ENCODE data around the gene FAXDC2. TPM values are rescaled to one million over a fixed set of nuclear protein-coding genes. Genes with fewer than 3 reads are reported as not detected.
A peak's percentile ranks its signal among the peaks of the same experiment; 100 is the strongest.
"Not testable (repeated sequence)": the region's sequence is repeated elsewhere in the genome, so short reads cannot be mapped to it uniquely, and the experiment has no call there.

The FAXDC2 gene
- total and polyA plus RNA-seq, 5 donors from 2014 or later: 0.21 to 4.0 (median 0.40) TPM; not detected in 2

DNA sequence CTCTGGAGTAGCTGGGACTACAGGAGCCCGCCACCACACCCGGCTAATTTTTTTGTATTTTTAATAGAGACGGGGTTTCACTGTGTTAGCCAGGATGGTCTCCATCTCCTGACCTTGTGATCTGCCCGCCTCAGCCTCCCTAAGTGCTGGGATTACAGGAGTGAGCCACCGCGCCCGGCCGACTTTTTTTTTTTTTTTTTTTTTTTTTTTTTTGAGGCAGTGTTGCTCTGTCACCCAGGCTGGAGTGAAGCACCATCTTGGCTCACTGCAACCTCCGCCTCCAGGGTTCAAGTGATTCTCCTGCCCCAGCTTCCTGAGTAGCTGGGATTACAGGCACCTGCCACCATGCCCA, 14.7 kb downstream of the FAXDC2 start:
- H3K9me3 Mint-ChIP-seq; H3K9me3 ChIP-seq (ENCODE audit: control insufficient read depth in 2 of 2, low read length in 2 of 2); H3K27me3 ChIP-seq (ENCODE audit: control insufficient read depth, insufficient read depth, low read length); H3K27ac Mint-ChIP-seq; H3K36me3 ChIP-seq (ENCODE audit: control insufficient read depth, insufficient read depth, low read length); H3K27me3 Mint-ChIP-seq; H3K36me3 Mint-ChIP-seq; ATAC-seq (ENCODE audit: low read depth in 2 of 2); H3K4me3 Mint-ChIP-seq; DNase-seq; H3K4me1 ChIP-seq (ENCODE audit: control insufficient read depth, insufficient read depth, low read length, poor library complexity, severe bottlenecking); H3K4me3 ChIP-seq (ENCODE audit: low read depth, low read length); H3K27ac ChIP-seq (ENCODE audit: insufficient read depth, low read length, poor library complexity, severe bottlenecking): not testable (repeated sequence)
- peaks cover 0 to 16% (median 6%) of the 10 kb centered on the region in 4 donors for H3K4me1 Mint-ChIP-seq

- H3K27me3 Mint-ChIP-seq: no peaks in the 10 kb centered on the region
- H3K36me3 ChIP-seq (ENCODE audit: control insufficient read depth, insufficient read depth, low read length): no peaks in the 10 kb centered on the region
- no peaks in the 10 kb centered on the region for H3K27me3 ChIP-seq (ENCODE audit: control insufficient read depth, insufficient read depth, low read length)
- peak overlapping the region; percentile 10 for H3K27ac ChIP-seq (ENCODE audit: insufficient read depth, low read length, poor library complexity, severe bottlenecking)
- ATAC-seq (ENCODE audit: low read depth in 2 of 2) (no peak), DNase-seq (no peak)
- peaks cover 0 to 32% (median 21%) of the 10 kb centered on the region in 4 donors for H3K4me1 Mint-ChIP-seq
- H3K4me1 ChIP-seq (ENCODE audit: control insufficient read depth, insufficient read depth, low read length, poor library complexity, severe bottlenecking): peaks cover 25% of the 10 kb centered on the region
- H3K4me3 ChIP-seq (ENCODE audit: low read depth, low read length): no peak overlapping the region
- H3K9me3 Mint-ChIP-seq: peaks cover 0 to 1% (median 0%) of the 10 kb centered on the region in 7 donors
- H3K4me3 Mint-ChIP-seq: no peak overlapping the region
- H3K36me3 Mint-ChIP-seq: peaks cover 3% of the 10 kb centered on the region
- no peaks in the 10 kb centered on the region for H3K9me3 ChIP-seq (ENCODE audit: control insufficient read depth in 2 of 2, low read length in 2 of 2)
- H3K27ac Mint-ChIP-seq: peak overlapping the region in 1 of 3 donors; percentile 47
These were observed 16.4 kb downstream of the FAXDC2 start for GRCh38 chr5:154834053-154834452.

- H3K27me3 ChIP-seq (ENCODE audit: control insufficient read depth, insufficient read depth, low read length); H3K9me3 ChIP-seq (ENCODE audit: control insufficient read depth in 2 of 2, low read length in 2 of 2); H3K9me3 Mint-ChIP-seq; H3K36me3 Mint-ChIP-seq; H3K27ac ChIP-seq (ENCODE audit: insufficient read depth, low read length, poor library complexity, severe bottlenecking); H3K36me3 ChIP-seq (ENCODE audit: control insufficient read depth, insufficient read depth, low read length); DNase-seq; H3K4me3 ChIP-seq (ENCODE audit: low read depth, low read length); ATAC-seq (ENCODE audit: low read depth in 2 of 2); H3K27me3 Mint-ChIP-seq; H3K4me3 Mint-ChIP-seq: not testable (repeated sequence)
- H3K27ac Mint-ChIP-seq: peak overlapping the region in 1 of 3 donors; percentile 32
- H3K4me1 Mint-ChIP-seq: peaks cover 0 to 44% (median 27%) of the 10 kb centered on the region in 4 donors
- H3K4me1 ChIP-seq (ENCODE audit: control insufficient read depth, insufficient read depth, low read length, poor library complexity, severe bottlenecking): peaks cover 29% of the 10 kb centered on the region
These were observed 17.6 kb downstream of the FAXDC2 start for GRCh38 chr5:154832804-154833203.

- ATAC-seq (ENCODE audit: low read depth in 2 of 2) (no peak), DNase-seq (no peak)
- no peak overlapping the region for H3K4me3 ChIP-seq (ENCODE audit: low read depth, low read length)
- no peaks in the 10 kb centered on the region for H3K36me3 ChIP-seq (ENCODE audit: control insufficient read depth, insufficient read depth, low read length)
- H3K4me1 Mint-ChIP-seq: peaks cover 0 to 47% (median 27%) of the 10 kb centered on the region in 4 donors
- no peak overlapping the region for H3K27ac Mint-ChIP-seq
- H3K27me3 ChIP-seq (ENCODE audit: control insufficient read depth, insufficient read depth, low read length): no peaks in the 10 kb centered on the region
- no peak overlapping the region for H3K27ac ChIP-seq (ENCODE audit: insufficient read depth, low read length, poor library complexity, severe bottlenecking)
- H3K9me3 Mint-ChIP-seq: peaks cover 0 to 1% (median 0%) of the 10 kb centered on the region in 7 donors
- H3K27me3 Mint-ChIP-seq: no peaks in the 10 kb centered on the region
- peaks cover 29% of the 10 kb centered on the region for H3K4me1 ChIP-seq (ENCODE audit: control insufficient read depth, insufficient read depth, low read length, poor library complexity, severe bottlenecking)
- no peaks in the 10 kb centered on the region for H3K36me3 Mint-ChIP-seq
- H3K4me3 Mint-ChIP-seq: no peak overlapping the region
- no peaks in the 10 kb centered on the region for H3K9me3 ChIP-seq (ENCODE audit: control insufficient read depth in 2 of 2, low read length in 2 of 2)
These were observed 19.0 kb downstream of the FAXDC2 start for GRCh38 chr5:154831451-154831850.

DNA sequence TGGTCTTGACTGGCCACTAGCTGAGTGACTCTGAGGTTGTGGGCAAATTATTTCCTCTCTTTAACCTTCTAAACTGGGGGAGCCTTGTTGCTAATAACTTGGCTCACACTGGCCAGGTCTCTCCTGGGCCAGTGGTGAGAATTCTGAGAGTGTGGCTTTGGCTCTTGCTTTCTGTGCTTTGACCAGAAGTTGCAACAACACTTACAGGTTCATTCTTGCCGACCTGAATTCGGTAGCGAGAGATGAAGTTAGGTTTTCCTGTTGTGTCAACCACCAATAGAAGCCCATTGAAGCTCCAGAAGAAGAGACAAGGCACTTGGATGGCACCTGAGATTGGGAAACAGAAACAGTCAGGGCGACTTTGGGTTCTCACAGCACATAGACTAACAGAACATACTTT, 19.8 kb downstream of the FAXDC2 start:
- Mint-ChIP-seq H3K4me3 (peak overlapping the region in 3 of 4 donors; percentile 1 to 67 (median 62)), H3K27ac (peak overlapping the region; percentile 89 to 94 (median 91)), H3K9me3 (peaks cover 0 to 1% (median 0%) of the 10 kb centered on the region in 7 donors), H3K36me3 (peaks cover 5% of the 10 kb centered on the region), H3K27me3 (no peaks in the 10 kb centered on the region), H3K4me1 (peaks cover 2 to 47% (median 30%) of the 10 kb centered on the region in 4 donors)
- Histone ChIP-seq H3K27ac (ENCODE audit: insufficient read depth, low read length, poor library complexity, severe bottlenecking) (no peak overlapping the region), H3K4me1 (ENCODE audit: control insufficient read depth, insufficient read depth, low read length, poor library complexity, severe bottlenecking) (peaks cover 29% of the 10 kb centered on the region), H3K4me3 (ENCODE audit: low read depth, low read length) (no peak overlapping the region), H3K36me3 (ENCODE audit: control insufficient read depth, insufficient read depth, low read length) (no peaks in the 10 kb centered on the region), H3K9me3 (ENCODE audit: control insufficient read depth in 2 of 2, low read length in 2 of 2) (no peaks in the 10 kb centered on the region), H3K27me3 (ENCODE audit: control insufficient read depth, insufficient read depth, low read length) (no peaks in the 10 kb centered on the region)
- ATAC-seq (ENCODE audit: low read depth in 2 of 2) (no peak), DNase-seq (no peak)

DNA sequence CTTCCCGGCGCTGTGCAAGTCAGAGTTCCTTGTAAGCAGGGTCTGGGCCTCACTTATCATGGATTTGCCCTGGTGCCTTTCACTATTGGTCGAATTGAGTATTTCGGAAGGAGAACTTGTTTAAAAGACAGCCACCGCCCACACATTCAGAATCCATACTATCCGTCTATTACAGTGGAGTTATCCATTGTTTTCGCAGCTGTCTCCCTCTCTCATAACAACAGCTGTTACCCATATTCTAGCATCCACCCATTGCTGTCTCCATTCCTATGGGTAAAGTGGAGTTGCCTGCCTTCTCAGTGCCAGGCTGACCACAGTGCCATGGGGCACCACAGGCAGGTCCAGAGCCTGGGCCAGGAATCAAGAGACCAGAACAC, 20.2 kb downstream of the FAXDC2 start:
- Mint-ChIP-seq H3K4me1 (peaks cover 4 to 47% (median 31%) of the 10 kb centered on the region in 4 donors), H3K4me3 (peak overlapping the region in 3 of 4 donors; percentile 1 to 67 (median 62)), H3K36me3 (peaks cover 5% of the 10 kb centered on the region), H3K9me3 (peaks cover 0 to 1% (median 0%) of the 10 kb centered on the region in 7 donors), H3K27ac (peak overlapping the region; percentile 89 to 94 (median 91)), H3K27me3 (no peaks in the 10 kb centered on the region)
- H3K27ac ChIP-seq (ENCODE audit: insufficient read depth, low read length, poor library complexity, severe bottlenecking): peak overlapping the region; percentile 60
- H3K9me3 ChIP-seq (ENCODE audit: control insufficient read depth in 2 of 2, low read length in 2 of 2): no peaks in the 10 kb centered on the region
- H3K36me3 ChIP-seq (ENCODE audit: control insufficient read depth, insufficient read depth, low read length): no peaks in the 10 kb centered on the region
- no peaks in the 10 kb centered on the region for H3K27me3 ChIP-seq (ENCODE audit: control insufficient read depth, insufficient read depth, low read length)
- ATAC-seq (ENCODE audit: low read depth in 2 of 2) (no peak), DNase-seq (no peak)
- peaks cover 29% of the 10 kb centered on the region for H3K4me1 ChIP-seq (ENCODE audit: control insufficient read depth, insufficient read depth, low read length, poor library complexity, severe bottlenecking)
- H3K4me3 ChIP-seq (ENCODE audit: low read depth, low read length): peak overlapping the region; percentile 44

GRCh38 chr5:154829589-154830218, 20.7 kb downstream of the FAXDC2 start:
- H3K27ac ChIP-seq (ENCODE audit: insufficient read depth, low read length, poor library complexity, severe bottlenecking): peak overlapping the region; percentile 60
- peak overlapping the region; percentile 44 for H3K4me3 ChIP-seq (ENCODE audit: low read depth, low read length)
- peak; percentile 61 to 62 for ATAC-seq (ENCODE audit: low read depth in 2 of 2)

GRCh38 chr5:154829181-154829588, 21.2 kb downstream of the FAXDC2 start:
- Mint-ChIP-seq H3K4me1 (peaks cover 4 to 38% (median 27%) of the 10 kb centered on the region in 4 donors), H3K9me3 (no peaks in the 10 kb centered on the region)
- peak overlapping the region; percentile 32 for H3K4me3 ChIP-seq (ENCODE audit: low read depth, low read length)

More at GRCh38 chr5:154829589-154830218, 20.7 kb downstream of the FAXDC2 start:
- Mint-ChIP-seq H3K4me1 (peaks cover 4 to 43% (median 29%) of the 10 kb centered on the region in 4 donors), H3K27me3 (no peaks in the 10 kb centered on the region), H3K9me3 (no peaks in the 10 kb centered on the region), H3K27ac (peak overlapping the region; percentile 89 to 94 (median 91)), H3K36me3 (peaks cover 5% of the 10 kb centered on the region), H3K4me3 (peak overlapping the region; percentile 1 to 67 (median 32))
- H3K9me3 ChIP-seq (ENCODE audit: control insufficient read depth in 2 of 2, low read length in 2 of 2): no peaks in the 10 kb centered on the region
- H3K4me1 ChIP-seq (ENCODE audit: control insufficient read depth, insufficient read depth, low read length, poor library complexity, severe bottlenecking): peaks cover 29% of the 10 kb centered on the region
- H3K36me3 ChIP-seq (ENCODE audit: control insufficient read depth, insufficient read depth, low read length): no peaks in the 10 kb centered on the region
- no peaks in the 10 kb centered on the region for H3K27me3 ChIP-seq (ENCODE audit: control insufficient read depth, insufficient read depth, low read length)
- DNase-seq: peak in 2 of 3 donors; percentile 9 to 73

More at GRCh38 chr5:154829181-154829588, 21.2 kb downstream of the FAXDC2 start:
- H3K27ac Mint-ChIP-seq: peak overlapping the region; percentile 79 to 94 (median 89)
- Histone ChIP-seq H3K27ac (ENCODE audit: insufficient read depth, low read length, poor library complexity, severe bottlenecking) (peak overlapping the region; percentile 60), H3K4me1 (ENCODE audit: control insufficient read depth, insufficient read depth, low read length, poor library complexity, severe bottlenecking) (peaks cover 24% of the 10 kb centered on the region), H3K36me3 (ENCODE audit: control insufficient read depth, insufficient read depth, low read length) (no peaks in the 10 kb centered on the region), H3K9me3 (ENCODE audit: control insufficient read depth in 2 of 2, low read length in 2 of 2) (no peaks in the 10 kb centered on the region), H3K27me3 (ENCODE audit: control insufficient read depth, insufficient read depth, low read length) (no peaks in the 10 kb centered on the region)
- no peak for DNase-seq
- H3K27me3 Mint-ChIP-seq: no peaks in the 10 kb centered on the region
- peak overlapping the region in 3 of 4 donors; percentile 1 to 67 (median 62) for H3K4me3 Mint-ChIP-seq
- peaks cover 5% of the 10 kb centered on the region for H3K36me3 Mint-ChIP-seq
- no peak for ATAC-seq (ENCODE audit: low read depth in 2 of 2)

Measured in CD4-positive, CD25-positive, alpha-beta regulatory T cell (primary cell).